Activated CD4-positive, alpha-beta T cell treated with anti-CD3 and anti-CD28 coated beads, Interleukin-10, Interleukin-2, amounts not matched to agents 100 ng/mL and 50 ng/mL, durations not matched to agents 16 hours and 8 hours (primary cell): ENCODE results near the gene TRIP12.
"Not testable (repeated sequence)": the region's sequence is repeated elsewhere in the genome, so short reads cannot be mapped to it uniquely, and the experiment has no call there.

Experiments
- DNase-seq: peaks from one replicate; pipeline ENCODE4 v3.0.0-alpha.2; 2020

The TRIP12 gene

GRCh38 chr2:229921892-229922448 lies at the start of gene TRIP12:
Gene TRIP12, minus strand, starts transcription at chr2:229922009. Its CDS starts 41,930 bp downstream, at chr2:229880079.
- peak; percentile 93 for DNase-seq

GRCh38 chr2:229971298-229971790 lies 49.5 kb upstream of the TRIP12 start:
- no peak for DNase-seq

GRCh38 chr2:229970406-229970805 lies 48.6 kb upstream of the TRIP12 start:
- no peak for DNase-seq

- DNase-seq, result no peak
These were observed 48.1 kb upstream of the TRIP12 start for GRCh38 chr2:229969921-229970320.

GRCh38 chr2:229963596-229963995 lies 41.8 kb upstream of the TRIP12 start:
- DNase-seq, result not testable (repeated sequence)

GRCh38 chr2:229956491-229956890 lies 34.7 kb upstream of the TRIP12 start:
- DNase-seq, result no peak

GRCh38 chr2:229955663-229956062 lies 33.9 kb upstream of the TRIP12 start:
- DNase-seq, result no peak

GRCh38 chr2:229952256-229952835 lies 30.5 kb upstream of the TRIP12 start:
- DNase-seq, result no peak

GRCh38 chr2:229947544-229947943 lies 25.7 kb upstream of the TRIP12 start:
- peak; percentile 13 for DNase-seq

- no peak for DNase-seq
These were observed 24.2 kb upstream of the TRIP12 start for GRCh38 chr2:229945975-229946374.

GRCh38 chr2:229943770-229944449 lies 22.1 kb upstream of the TRIP12 start:
- no peak for DNase-seq

- DNase-seq, result no peak
These were observed 21.4 kb upstream of the TRIP12 start for GRCh38 chr2:229943171-229943570.

- no peak for DNase-seq
These were observed 20.9 kb upstream of the TRIP12 start for GRCh38 chr2:229942671-229943070.

GRCh38 chr2:229937537-229937936 lies 15.7 kb upstream of the TRIP12 start:
- no peak for DNase-seq

- DNase-seq, result no peak
These were observed 9.4 kb upstream of the TRIP12 start for GRCh38 chr2:229931241-229931640.

- no peak for DNase-seq
These were observed 8.8 kb upstream of the TRIP12 start for GRCh38 chr2:229930656-229931055.

GRCh38 chr2:229927817-229928321 lies 6.1 kb upstream of the TRIP12 start:
- no peak for DNase-seq

- no peak for DNase-seq
These were observed 3.4 kb upstream of the TRIP12 start for GRCh38 chr2:229925201-229925600.

GRCh38 chr2:229924541-229924940 lies 2.7 kb upstream of the TRIP12 start:
- not testable (repeated sequence) for DNase-seq

GRCh38 chr2:229922449-229923386 lies 909 bp upstream of the TRIP12 start, which contains the start of gene FBXO36:
Gene FBXO36, plus strand, starts transcription at chr2:229922503. Its CDS starts 11 bp downstream, at chr2:229922514.
- DNase-seq, result peak; percentile 89

GRCh38 chr2:229921101-229921891 lies 513 bp downstream of the TRIP12 start:
- DNase-seq, result peak; percentile 71
